ENCODE data around the gene APBA2. TPM values are rescaled to one million over a fixed set of nuclear protein-coding genes. Genes with fewer than 3 reads are reported as not detected.
A peak's percentile ranks its signal among the peaks of the same experiment; 100 is the strongest.

The APBA2 gene
- total and polyA plus RNA-seq, 2 of the 4 experiments (the other 2 are of a cell fraction), result 21.7 to 33.0 TPM

GRCh38 chr15:29012097-29012496 lies 126.3 kb downstream of the APBA2 start:
- Histone ChIP-seq H3K27ac (ENCODE audit: insufficient read depth, low read length) (no peak overlapping the region), H2BK5ac (ENCODE audit: low read depth, low read length, poor library complexity, severe bottlenecking) (no peak overlapping the region), H3K4me1 (ENCODE audit: control insufficient read depth, insufficient read depth, low read length) (peaks cover 12% of the 10 kb centered on the region), H3K27me3 (ENCODE audit: control insufficient read depth, insufficient read depth, low read length) (no peaks in the 10 kb centered on the region), H3K9me1 (ENCODE audit: insufficient read depth, low read length) (peaks cover 6% of the 10 kb centered on the region), H3K4me2 (ENCODE audit: low read depth, low read length) (no peak overlapping the region), H3K4me3 (ENCODE audit: insufficient read depth, low read depth, low read length) (no peak overlapping the region), H4K91ac (ENCODE audit: insufficient read depth, low read depth, low read length) (no peak overlapping the region), H2BK120ac (ENCODE audit: low read depth, low read length) (no peak overlapping the region), H3K14ac (replicated peaks; ENCODE audit: low read depth, low read length) (no peak overlapping the region), H3K4ac (ENCODE audit: low read depth, low read length) (no peak overlapping the region), H4K20me1 (ENCODE audit: insufficient read depth, low read length) (peaks cover 5% of the 10 kb centered on the region; the same call in 1 of the 2 replicates), H3K9ac (ENCODE audit: low read depth, low read length) (no peak overlapping the region), H4K5ac (ENCODE audit: low read depth, low read length) (no peak overlapping the region), H2BK20ac (ENCODE audit: low read depth, low read length) (no peak overlapping the region), H3K36me3 (ENCODE audit: control insufficient read depth, insufficient read depth, low read length) (no peaks in the 10 kb centered on the region), H2AFZ (replicated peaks; ENCODE audit: low read length, poor library complexity) (no peak overlapping the region), H3K79me1 (ENCODE audit: low read depth in 1 of 2, low read length in 2 of 2) (peaks cover 4 to 16% of the 10 kb centered on the region in 2 experiments; a peak in 2 of 4 replicates), H3K18ac (ENCODE audit: low read depth, low read length) (no peak overlapping the region), H4K8ac (ENCODE audit: low read depth in 2 of 2, low read length in 2 of 2) (no peak overlapping the region), H3K56ac (ENCODE audit: extremely low read depth, insufficient read depth, low read length) (no peak overlapping the region), H2AK9ac (replicated peaks; ENCODE audit: low read depth, low read length, poor library complexity) (no peak overlapping the region), H3K9me3 (ENCODE audit: control insufficient read depth, insufficient read depth, low read length) (no peaks in the 10 kb centered on the region), H3K23ac (ENCODE audit: low read depth, low read length) (no peak overlapping the region), H2AK5ac (ENCODE audit: low read depth, low read length) (no peak overlapping the region), H2BK15ac (ENCODE audit: low read depth, low read length) (no peak overlapping the region)
- in situ Hi-C loops (cut with MboI; ENCODE audit: low sequenced_read_pairs) (no loop called here), dilution Hi-C loops (cut with HindIII; ENCODE audit: low sequenced_read_pairs, unreplicated experiment) (no loop called here), intact Hi-C loops (cut with micrococcal nuclease) (loop anchor here (10.0 kb wide), 1 partner anchor 73 kb away; no protein-coding TSS in a partner anchor)
- ChIA-PET CTCF (no interaction called here), POLR2A (ENCODE audit: unreplicated experiment) (no interaction called here)
- no TSS peak for BruUV-seq (replicated peaks)
- TF ChIP-seq ELK1 (IDR thresholded peaks at IDR 0.05; ENCODE audit: borderline replicate concordance, low read depth, low read length), result no peak
- TF ChIP-seq MAFK (IDR thresholded peaks at IDR 0.05; ENCODE audit: low read depth, low read length), result peak; percentile 27; the same call in 1 of the 2 replicates
- WGBS, 2 experiments (ENCODE audit: extremely low coverage in 2 of 2, insufficient read length in 1 of 2), result no CpG with 5 or more reads among the region's 2 CpGs
- ATAC-seq (ENCODE audit: low read depth) (no peak), DNase-seq (no peak)
